HEK293 (cell line): ENCODE measurements around the gene CDH23.

Source experiments
- BCL11A ChIP-seq: fragments of 450-650 bp; formaldehyde crosslinking; IDR thresholded peaks from 2 replicates; pipeline ENCODE4 v1.5.1; 2016; ENCODE audit warnings: low read depth, missing biosample characterization, missing genetic modification characterization
- BCL11B ChIP-seq: fragments of 450-650 bp; formaldehyde crosslinking; IDR thresholded peaks from 2 replicates; pipeline ENCODE4 v1.5.1; 2016; ENCODE audit warnings: low read depth, missing biosample characterization, missing genetic modification characterization
- EGR2 ChIP-seq: fragments of 450-650 bp; formaldehyde crosslinking; IDR thresholded peaks from 2 replicates; pipeline ENCODE4 v1.5.1; 2016; ENCODE audit warnings: low read depth, missing biosample characterization, missing genetic modification characterization
- GLI4 ChIP-seq: fragments of 450-650 bp; formaldehyde crosslinking; IDR thresholded peaks from 2 replicates; pipeline ENCODE4 v1.5.1; 2016; ENCODE audit warnings: missing biosample characterization, missing genetic modification characterization
- KLF16 ChIP-seq: fragments of 450-650 bp; formaldehyde crosslinking; IDR thresholded peaks from 2 replicates; pipeline ENCODE4 v1.5.1; 2017; ENCODE audit warnings: missing biosample characterization, missing genetic modification characterization
- MEIS1 ChIP-seq: sonication (generic); formaldehyde crosslinking; IDR thresholded peaks from 2 replicates; pipeline ENCODE4 v1.8.1; 2022; ENCODE audit warnings: missing genetic modification reagents, mild to moderate bottlenecking, borderline replicate concordance
- MZF1 ChIP-seq: fragments of 450-650 bp; formaldehyde crosslinking; IDR thresholded peaks from 2 replicates; pipeline ENCODE4 v1.5.1; 2017; ENCODE audit warnings: missing biosample characterization, missing genetic modification characterization, borderline replicate concordance
- SALL2 ChIP-seq: fragments of 450-650 bp; formaldehyde crosslinking; IDR thresholded peaks from 2 replicates; pipeline ENCODE4 v1.5.0; 2017; ENCODE audit warnings: missing biosample characterization, mild to moderate bottlenecking, missing genetic modification characterization, borderline replicate concordance
- SCRT1 ChIP-seq: fragments of 450-650 bp; formaldehyde crosslinking; IDR thresholded peaks from 2 replicates; pipeline ENCODE4 v1.5.1; 2016; ENCODE audit warnings: missing biosample characterization, missing genetic modification characterization, borderline replicate concordance
- WT1 ChIP-seq: fragments of 450-650 bp; formaldehyde crosslinking; IDR thresholded peaks from 2 replicates; pipeline ENCODE4 v1.5.1; 2016; ENCODE audit warnings: missing biosample characterization, missing genetic modification characterization
- ZBTB21 ChIP-seq: fragments of 450-650 bp; formaldehyde crosslinking; IDR thresholded peaks from 2 replicates; pipeline ENCODE4 v1.5.1; 2017; ENCODE audit warnings: missing biosample characterization, missing genetic modification characterization
- ZNF112 ChIP-seq: fragments of 450-650 bp; formaldehyde crosslinking; IDR thresholded peaks from 2 replicates; pipeline ENCODE4 v1.5.0; 2017; ENCODE audit warnings: missing biosample characterization, missing genetic modification characterization
- ZNF19 ChIP-seq: fragments of 450-650 bp; formaldehyde crosslinking; IDR thresholded peaks from 2 replicates; pipeline ENCODE4; 2016; ENCODE audit warnings: missing biosample characterization, missing genetic modification characterization, low read depth
- ZNF211 ChIP-seq: fragments of 450-650 bp; formaldehyde crosslinking; IDR thresholded peaks from 2 replicates; pipeline ENCODE4 v1.5.1; 2016; ENCODE audit warnings: low read depth, missing biosample characterization, missing genetic modification characterization
- ZNF24 ChIP-seq: fragments of 450-650 bp; formaldehyde crosslinking; IDR thresholded peaks from 2 replicates; pipeline ENCODE4 v1.5.1; 2016; ENCODE audit warnings: missing biosample characterization, missing genetic modification characterization
- ZNF266 ChIP-seq: fragments of 450-650 bp; formaldehyde crosslinking; IDR thresholded peaks from 2 replicates; pipeline ENCODE4 v1.5.1; 2016; ENCODE audit warnings: missing biosample characterization, missing genetic modification characterization, low read depth
- ZNF350 ChIP-seq: fragments of 450-650 bp; formaldehyde crosslinking; IDR thresholded peaks from 2 replicates; pipeline ENCODE4 v1.5.0; 2017; ENCODE audit warnings: missing biosample characterization, mild to moderate bottlenecking, missing genetic modification characterization
- ZNF416 ChIP-seq: fragments of 450-650 bp; formaldehyde crosslinking; IDR thresholded peaks from 2 replicates; pipeline ENCODE4 v1.5.1; 2016; ENCODE audit warnings: missing biosample characterization, missing genetic modification characterization
- ZNF555 ChIP-seq: fragments of 450-650 bp; formaldehyde crosslinking; conservative IDR thresholded peaks from 2 replicates; pipeline ENCODE4 v1.5.1; 2017; ENCODE audit warnings: missing biosample characterization, mild to moderate bottlenecking, missing genetic modification characterization, inconsistent platforms
- ZNF560 ChIP-seq: fragments of 450-650 bp; formaldehyde crosslinking; IDR thresholded peaks from 2 replicates; pipeline ENCODE4 v1.5.1; 2017; ENCODE audit warnings: missing biosample characterization, missing genetic modification characterization, borderline replicate concordance
- ZNF585B ChIP-seq: fragments of 450-650 bp; formaldehyde crosslinking; IDR thresholded peaks from 2 replicates; pipeline ENCODE4 v1.5.1; 2016; ENCODE audit warnings: missing biosample characterization, missing genetic modification characterization
- ZNF600 ChIP-seq: fragments of 450-650 bp; formaldehyde crosslinking; IDR thresholded peaks from 2 replicates; pipeline ENCODE4 v1.5.1; 2016; ENCODE audit warnings: missing biosample characterization, missing genetic modification characterization
- ZNF629 ChIP-seq: fragments of 450-650 bp; formaldehyde crosslinking; IDR thresholded peaks from 2 replicates; pipeline ENCODE4 v1.5.1; 2017; ENCODE audit warnings: missing biosample characterization, missing genetic modification characterization
- ZNF660 ChIP-seq: fragments of 450-650 bp; IDR thresholded peaks from 2 replicates; pipeline ENCODE4 v1.5.1; 2018; ENCODE audit warnings: missing biosample characterization, mild to moderate bottlenecking, missing genetic modification characterization
- ZNF768 ChIP-seq: fragments of 450-650 bp; formaldehyde crosslinking; IDR thresholded peaks from 2 replicates; pipeline ENCODE4 v1.5.1; 2018; ENCODE audit warnings: missing biosample characterization, mild to moderate bottlenecking, missing genetic modification characterization
- ZNF777 ChIP-seq: fragments of 450-650 bp; formaldehyde crosslinking; IDR thresholded peaks from 2 replicates; pipeline ENCODE4 v1.5.1; 2017; ENCODE audit warnings: missing biosample characterization, missing genetic modification characterization, borderline replicate concordance
- TF ChIP-seq, protein P1 (sequence below): fragments of 450-650 bp; formaldehyde crosslinking; IDR thresholded peaks from 2 replicates; pipeline ENCODE4 v1.5.1; 2017; ENCODE audit warnings: missing biosample characterization, missing genetic modification characterization
- TF ChIP-seq, protein P2 (sequence below): fragments of 450-650 bp; formaldehyde crosslinking; IDR thresholded peaks from 2 replicates; pipeline ENCODE4 v1.5.1; 2016; ENCODE audit warnings: missing biosample characterization, missing genetic modification characterization
- TF ChIP-seq, protein P3 (sequence below): fragments of 450-650 bp; formaldehyde crosslinking; IDR thresholded peaks from 2 replicates; pipeline ENCODE4 v1.5.1; 2016; ENCODE audit warnings: missing biosample characterization, missing genetic modification characterization, borderline replicate concordance

CDH23 gene

DNA sequence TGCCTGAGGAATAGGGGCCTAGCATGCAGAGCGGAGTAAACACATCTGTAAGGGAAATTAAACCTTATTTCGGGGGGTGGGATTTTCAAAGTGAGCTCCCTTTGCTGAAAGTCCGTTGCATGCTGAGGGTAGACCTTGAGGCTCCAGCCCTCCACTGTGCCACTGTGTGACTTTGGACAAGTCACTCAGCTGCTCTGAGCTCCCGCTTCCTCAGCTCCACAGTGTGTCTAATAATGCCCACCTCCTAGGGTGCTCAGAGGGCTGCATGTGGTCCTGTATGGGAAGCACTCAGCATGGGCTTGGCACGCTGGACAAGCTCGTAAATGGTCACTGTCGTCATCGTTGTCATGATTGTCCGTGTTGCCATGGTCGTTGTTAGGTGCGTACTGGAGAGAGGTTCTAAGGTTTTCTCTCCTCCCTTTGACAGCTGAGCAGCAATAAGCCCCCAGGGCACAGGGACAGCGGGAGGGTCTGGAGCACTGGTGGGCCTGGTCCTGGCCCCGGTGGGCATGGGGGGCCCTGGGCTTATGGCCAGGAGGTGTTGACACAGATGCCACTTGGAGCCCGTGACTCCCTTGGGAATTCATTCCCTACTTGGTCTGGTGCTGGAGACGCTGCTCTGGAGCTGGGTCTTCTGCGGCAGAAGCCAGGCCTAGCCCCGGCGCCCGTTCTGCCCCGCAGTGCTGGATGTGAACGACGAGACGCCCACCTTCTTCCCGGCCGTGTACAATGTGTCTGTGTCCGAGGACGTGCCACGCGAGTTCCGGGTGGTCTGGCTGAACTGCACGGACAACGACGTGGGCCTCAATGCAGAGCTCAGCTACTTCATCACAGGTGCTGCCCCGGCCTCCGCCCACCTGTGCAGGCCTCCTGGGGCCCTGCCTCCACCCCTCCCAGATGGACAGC lies 309.7 kb downstream of the CDH23 start (continued):
- TF ChIP-seq, protein P1, sequence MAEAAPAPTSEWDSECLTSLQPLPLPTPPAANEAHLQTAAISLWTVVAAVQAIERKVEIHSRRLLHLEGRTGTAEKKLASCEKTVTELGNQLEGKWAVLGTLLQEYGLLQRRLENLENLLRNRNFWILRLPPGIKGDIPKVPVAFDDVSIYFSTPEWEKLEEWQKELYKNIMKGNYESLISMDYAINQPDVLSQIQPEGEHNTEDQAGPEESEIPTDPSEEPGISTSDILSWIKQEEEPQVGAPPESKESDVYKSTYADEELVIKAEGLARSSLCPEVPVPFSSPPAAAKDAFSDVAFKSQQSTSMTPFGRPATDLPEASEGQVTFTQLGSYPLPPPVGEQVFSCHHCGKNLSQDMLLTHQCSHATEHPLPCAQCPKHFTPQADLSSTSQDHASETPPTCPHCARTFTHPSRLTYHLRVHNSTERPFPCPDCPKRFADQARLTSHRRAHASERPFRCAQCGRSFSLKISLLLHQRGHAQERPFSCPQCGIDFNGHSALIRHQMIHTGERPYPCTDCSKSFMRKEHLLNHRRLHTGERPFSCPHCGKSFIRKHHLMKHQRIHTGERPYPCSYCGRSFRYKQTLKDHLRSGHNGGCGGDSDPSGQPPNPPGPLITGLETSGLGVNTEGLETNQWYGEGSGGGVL (tag by site-specific recombination), result no peak
- TF ChIP-seq ZNF768 (tag by site-specific recombination), result 0 out of 2 replicates have a peak, but pooled peaks have one; percentile 29
- no peak for TF ChIP-seq ZBTB21
- no peak for TF ChIP-seq MEIS1
- TF ChIP-seq ZNF555 (tag by site-specific recombination), result no peak
- no peak for TF ChIP-seq SALL2 (tag by site-specific recombination)
- TF ChIP-seq ZNF112, result no peak
- TF ChIP-seq BCL11A (tag by site-specific recombination), result no peak
- no peak for TF ChIP-seq ZNF560 (tag by site-specific recombination)
- TF ChIP-seq WT1, result no peak
- TF ChIP-seq, protein P2, sequence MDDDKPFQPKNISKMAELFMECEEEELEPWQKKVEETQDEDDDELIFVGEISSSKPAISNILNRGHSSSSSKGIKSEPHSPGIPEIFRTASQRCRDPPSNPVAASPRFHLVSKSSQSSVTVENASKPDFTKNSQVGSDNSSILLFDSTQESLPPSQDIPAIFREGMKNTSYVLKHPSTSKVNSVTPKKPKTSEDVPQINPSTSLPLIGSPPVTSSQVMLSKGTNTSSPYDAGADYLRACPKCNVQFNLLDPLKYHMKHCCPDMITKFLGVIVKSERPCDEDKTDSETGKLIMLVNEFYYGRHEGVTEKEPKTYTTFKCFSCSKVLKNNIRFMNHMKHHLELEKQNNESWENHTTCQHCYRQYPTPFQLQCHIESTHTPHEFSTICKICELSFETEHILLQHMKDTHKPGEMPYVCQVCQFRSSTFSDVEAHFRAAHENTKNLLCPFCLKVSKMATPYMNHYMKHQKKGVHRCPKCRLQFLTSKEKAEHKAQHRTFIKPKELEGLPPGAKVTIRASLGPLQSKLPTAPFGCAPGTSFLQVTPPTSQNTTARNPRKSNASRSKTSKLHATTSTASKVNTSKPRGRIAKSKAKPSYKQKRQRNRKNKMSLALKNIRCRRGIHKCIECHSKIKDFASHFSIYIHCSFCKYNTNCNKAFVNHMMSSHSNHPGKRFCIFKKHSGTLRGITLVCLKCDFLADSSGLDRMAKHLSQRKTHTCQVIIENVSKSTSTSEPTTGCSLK (tag by site-specific recombination), result no peak
- no peak for TF ChIP-seq GLI4
- no peak for TF ChIP-seq ZNF350 (tag by site-specific recombination)
- no peak for TF ChIP-seq SCRT1 (tag by site-specific recombination)
- TF ChIP-seq ZNF416 (tag by site-specific recombination), result no peak
- TF ChIP-seq ZNF211 (tag by site-specific recombination), result no peak
- no peak for TF ChIP-seq ZNF660 (tag by site-specific recombination)
- no peak for TF ChIP-seq ZNF266
- no peak for TF ChIP-seq ZNF19
- TF ChIP-seq, protein P3, sequence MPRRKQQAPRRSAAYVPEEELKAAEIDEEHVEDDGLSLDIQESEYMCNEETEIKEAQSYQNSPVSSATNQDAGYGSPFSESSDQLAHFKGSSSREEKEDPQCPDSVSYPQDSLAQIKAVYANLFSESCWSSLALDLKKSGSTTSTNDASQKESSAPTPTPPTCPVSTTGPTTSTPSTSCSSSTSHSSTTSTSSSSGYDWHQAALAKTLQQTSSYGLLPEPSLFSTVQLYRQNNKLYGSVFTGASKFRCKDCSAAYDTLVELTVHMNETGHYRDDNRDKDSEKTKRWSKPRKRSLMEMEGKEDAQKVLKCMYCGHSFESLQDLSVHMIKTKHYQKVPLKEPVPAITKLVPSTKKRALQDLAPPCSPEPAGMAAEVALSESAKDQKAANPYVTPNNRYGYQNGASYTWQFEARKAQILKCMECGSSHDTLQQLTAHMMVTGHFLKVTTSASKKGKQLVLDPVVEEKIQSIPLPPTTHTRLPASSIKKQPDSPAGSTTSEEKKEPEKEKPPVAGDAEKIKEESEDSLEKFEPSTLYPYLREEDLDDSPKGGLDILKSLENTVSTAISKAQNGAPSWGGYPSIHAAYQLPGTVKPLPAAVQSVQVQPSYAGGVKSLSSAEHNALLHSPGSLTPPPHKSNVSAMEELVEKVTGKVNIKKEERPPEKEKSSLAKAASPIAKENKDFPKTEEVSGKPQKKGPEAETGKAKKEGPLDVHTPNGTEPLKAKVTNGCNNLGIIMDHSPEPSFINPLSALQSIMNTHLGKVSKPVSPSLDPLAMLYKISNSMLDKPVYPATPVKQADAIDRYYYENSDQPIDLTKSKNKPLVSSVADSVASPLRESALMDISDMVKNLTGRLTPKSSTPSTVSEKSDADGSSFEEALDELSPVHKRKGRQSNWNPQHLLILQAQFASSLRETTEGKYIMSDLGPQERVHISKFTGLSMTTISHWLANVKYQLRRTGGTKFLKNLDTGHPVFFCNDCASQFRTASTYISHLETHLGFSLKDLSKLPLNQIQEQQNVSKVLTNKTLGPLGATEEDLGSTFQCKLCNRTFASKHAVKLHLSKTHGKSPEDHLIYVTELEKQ (tag by site-specific recombination), result no peak
- TF ChIP-seq ZNF600 (tag by site-specific recombination), result peak; percentile 43; the same call in 1 of the 2 replicates
- no peak for TF ChIP-seq MZF1
- TF ChIP-seq EGR2 (tag by site-specific recombination), result 0 out of 2 replicates have a peak, but pooled peaks have one; percentile 10
- no peak for TF ChIP-seq ZNF24
- TF ChIP-seq ZNF629, result peak; percentile 8; the same call in 1 of the 2 replicates
- no peak for TF ChIP-seq ZNF777 (tag by site-specific recombination)
- TF ChIP-seq ZNF585B, result no peak
- no peak for TF ChIP-seq KLF16 (tag by site-specific recombination)
- TF ChIP-seq BCL11B, result no peak
- TF ChIP-seq, all 188 proteins: peak for 5
